Activated CD4-positive, alpha-beta T cell treated with anti-CD3 and anti-CD28 coated beads, Interleukin-2, amount 50 U/mL, for 48 hours (primary cell): ENCODE measurements around the gene KLK10.
A peak's percentile ranks its signal among the peaks of the same experiment; 100 is the strongest.

Experiments
- DNase-seq, 2 experiments: peaks; one replicate each; pipeline ENCODE4 v3.0.0-alpha.2; 2020

Gene KLK10

DNA sequence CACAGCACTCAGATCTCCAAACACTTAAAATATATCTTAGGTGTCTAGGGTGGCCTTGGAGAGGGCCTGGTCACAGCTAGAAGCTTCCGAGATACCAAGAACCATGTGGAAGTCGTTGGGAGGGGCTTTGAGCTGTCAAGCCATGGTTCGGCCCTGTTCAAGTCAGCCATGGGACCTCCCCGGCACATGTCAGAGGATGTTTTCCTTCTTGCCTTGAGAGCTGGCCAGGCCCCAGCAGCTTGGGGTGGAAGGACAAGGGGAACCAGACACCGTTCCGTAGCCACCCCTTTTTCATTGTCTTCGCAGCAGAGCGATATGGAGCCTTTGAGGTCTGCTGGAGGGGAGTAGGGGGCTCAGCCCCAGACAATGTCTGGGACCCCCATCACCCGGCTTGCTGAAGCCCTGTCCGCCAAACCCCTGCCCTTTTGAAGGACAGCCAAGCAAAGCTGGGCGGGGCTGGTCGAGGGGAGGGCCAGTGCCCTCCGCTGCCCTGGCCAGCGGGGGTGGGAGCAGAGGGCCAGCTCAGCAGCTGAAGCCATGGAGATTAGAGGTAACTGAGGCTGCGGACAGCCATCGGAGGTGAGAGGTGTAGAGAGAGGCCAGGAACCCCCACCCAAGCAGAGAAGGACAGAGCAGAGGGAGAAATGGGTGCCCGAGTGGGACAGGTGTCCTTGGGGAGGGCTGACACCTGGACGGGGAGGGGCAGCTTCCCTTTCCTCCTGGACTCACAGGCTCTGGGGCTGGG lies 6.5 kb upstream of the KLK10 start:
- DNase-seq, result no peak

DNA sequence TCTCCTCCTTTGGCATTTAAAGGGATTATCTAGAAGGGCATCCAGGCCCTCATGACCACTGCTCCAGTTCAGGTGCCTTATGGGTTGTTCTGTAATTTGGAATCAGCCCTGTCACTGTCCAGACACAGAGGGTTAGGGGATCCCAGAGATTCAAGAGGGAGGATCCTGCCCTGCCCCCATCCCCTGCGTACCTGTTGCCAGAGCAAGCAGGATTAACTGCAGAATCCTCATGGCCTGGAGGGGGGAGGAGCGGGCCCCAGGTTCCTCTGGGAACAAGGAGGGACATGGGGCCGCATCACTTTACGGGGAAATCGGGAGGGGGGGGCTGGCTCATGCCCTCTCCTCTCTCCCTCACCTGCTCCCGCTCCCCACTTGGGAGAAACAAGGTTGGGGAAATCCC lies 5.9 kb upstream of the KLK10 start:
- DNase-seq, result no peak

GRCh38 chr19:51024924-51025323 lies 5.4 kb upstream of the KLK10 start:
- no peak for DNase-seq

DNA sequence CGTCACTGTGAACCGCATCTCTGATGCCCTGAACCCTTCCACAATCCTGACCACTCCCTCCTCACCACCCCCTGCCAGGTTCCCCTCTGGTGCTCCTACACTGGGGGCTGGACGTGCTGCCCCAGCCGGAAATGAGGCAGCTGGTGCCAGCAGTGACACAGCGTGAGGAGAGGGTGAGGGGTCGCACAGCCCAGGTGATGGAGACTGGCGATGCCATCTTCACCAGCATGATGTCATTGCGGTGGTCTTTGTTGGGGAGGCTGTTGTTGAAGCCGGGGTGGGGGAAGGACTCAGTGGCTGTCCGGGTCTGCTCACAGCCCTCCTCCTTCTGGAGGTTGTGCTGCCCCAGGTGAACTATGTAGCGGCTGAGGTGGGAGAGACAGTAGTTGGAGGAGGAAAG lies 4.4 kb upstream of the KLK10 start:
- no peak for DNase-seq

DNA sequence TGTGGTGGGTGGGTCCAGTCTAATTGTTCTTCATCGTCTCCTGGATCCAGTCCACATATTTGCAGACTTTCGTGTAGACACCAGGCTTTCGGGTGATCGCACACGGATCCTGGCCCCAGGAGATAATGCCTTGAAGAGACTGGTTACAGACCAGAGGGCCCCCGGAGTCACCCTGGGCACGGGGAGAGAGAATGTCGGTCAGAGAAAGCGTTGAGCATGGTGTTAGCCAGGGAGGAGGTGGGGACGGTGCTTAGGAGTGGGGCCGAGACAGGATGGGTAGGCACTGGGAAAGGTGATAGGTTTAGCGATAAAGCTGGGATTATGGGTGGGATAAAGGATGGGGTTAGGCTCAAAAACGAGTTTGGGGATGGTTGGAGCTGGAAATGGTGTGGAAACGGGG lies 3.0 kb upstream of the KLK10 start:
- DNase-seq, result no peak

DNA sequence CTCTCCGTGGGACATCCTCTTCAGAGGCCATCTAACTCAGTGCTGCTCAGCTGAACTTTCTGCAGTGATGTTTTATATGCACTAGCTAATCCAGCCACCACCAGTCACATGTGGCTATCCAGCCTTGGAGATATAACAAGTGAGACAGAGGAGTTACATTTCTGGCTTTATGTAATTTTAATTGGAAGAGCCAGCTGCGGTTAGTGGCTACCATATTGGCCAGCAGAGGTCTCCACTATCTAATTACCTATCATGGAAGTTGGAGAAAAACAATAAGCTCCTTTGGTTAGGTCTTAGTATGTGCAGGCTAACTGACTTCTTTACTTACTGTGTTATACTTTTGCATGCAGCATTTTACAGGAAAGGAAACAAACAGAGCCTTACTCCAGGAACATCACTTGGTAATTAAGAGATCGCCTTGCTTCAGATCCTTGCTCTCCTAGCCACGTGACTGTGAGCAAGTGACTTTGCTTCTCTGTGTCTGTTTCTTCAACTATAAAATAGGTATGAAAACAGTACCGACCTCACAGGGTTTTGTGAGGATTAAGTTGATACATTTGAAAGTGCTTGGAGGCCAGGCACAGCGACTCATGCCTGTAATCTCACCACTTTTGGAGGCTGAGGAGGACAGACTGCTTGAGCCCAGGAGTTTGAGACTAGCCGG lies 1.6 kb upstream of the KLK10 start:
- peak in 1 of 2 experiments; percentile 10 for DNase-seq

DNA sequence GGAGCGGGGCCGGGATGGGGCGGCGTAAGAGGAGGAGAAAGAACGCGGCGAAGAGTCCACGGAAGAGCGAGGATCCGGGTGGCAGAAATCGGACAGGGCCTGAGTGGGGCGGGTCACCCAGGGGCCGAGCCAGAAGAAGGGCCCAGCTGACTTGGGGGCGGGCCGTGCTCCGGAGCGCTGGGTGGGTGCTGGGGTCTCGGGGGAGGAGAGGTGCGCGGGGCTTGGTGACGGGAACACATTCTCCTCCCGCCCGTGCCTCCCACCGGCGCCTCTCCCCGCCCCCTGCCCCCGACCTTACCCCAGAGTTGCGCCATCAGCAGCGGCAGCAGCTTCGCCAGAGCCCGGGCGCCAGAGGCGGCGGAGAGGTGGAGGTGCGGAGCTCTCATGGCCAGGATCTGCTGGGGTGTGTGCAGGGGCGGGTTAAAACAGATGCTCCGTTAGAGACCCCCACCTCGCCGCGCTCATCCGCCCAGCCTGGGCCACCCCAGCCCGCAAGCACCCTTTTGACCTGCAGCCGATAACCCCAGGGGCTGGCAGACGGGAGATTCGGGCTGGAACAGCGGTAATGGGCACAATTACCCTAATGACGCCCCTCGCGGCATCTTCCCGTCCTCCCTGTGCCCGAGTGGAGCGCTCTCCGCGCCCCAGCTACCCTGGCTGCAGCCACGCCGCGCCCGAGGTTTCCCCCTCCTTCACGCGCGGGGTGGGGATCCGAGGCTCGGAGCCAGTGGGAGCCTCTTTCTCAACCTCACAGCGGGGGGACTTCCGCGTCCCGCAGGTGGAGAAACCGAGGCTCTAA lies 565 bp downstream of the KLK10 start:
- DNase-seq, result no peak

- DNase-seq, result peak; percentile 69 to 73
These were observed 2.5 kb downstream of the KLK10 start for GRCh38 chr19:51016798-51017683.

GRCh38 chr19:51015691-51016267 lies 3.7 kb downstream of the KLK10 start:
- no peak for DNase-seq

DNA sequence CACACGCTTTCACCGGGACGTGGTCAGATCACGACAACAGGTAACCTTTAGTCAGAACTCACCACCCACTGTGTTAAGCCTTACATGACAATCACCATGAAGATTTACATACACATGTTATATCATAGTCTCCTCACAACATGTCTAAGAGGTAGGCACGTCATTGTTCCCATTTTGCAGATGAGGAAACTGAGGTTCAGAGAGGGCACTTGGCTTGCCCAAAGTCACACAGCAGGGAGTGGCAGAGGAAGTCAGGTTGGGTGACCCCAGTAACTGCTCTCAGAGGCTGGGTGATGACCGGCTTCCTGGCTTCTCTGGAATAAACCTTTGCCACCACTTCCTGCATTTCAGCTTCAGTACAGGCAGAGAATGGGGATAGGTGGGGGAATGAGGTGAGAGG lies 5.3 kb downstream of the KLK10 start:
- DNase-seq, result no peak

GRCh38 chr19:51012661-51013190 lies 6.8 kb downstream of the KLK10 start:
- DNase-seq, result no peak

- DNase-seq, result no peak
These were observed 9.3 kb downstream of the KLK10 start for GRCh38 chr19:51010066-51010795.

GRCh38 chr19:51009061-51009891 lies 10.2 kb downstream of the KLK10 start:
- no peak for DNase-seq

GRCh38 chr19:51007488-51007887 lies 12.0 kb downstream of the KLK10 start:
- DNase-seq, result no peak

- DNase-seq, result no peak
These were observed 13.1 kb downstream of the KLK10 start for GRCh38 chr19:51006406-51006805.

- DNase-seq, result no peak
These were observed 14.3 kb downstream of the KLK10 start for GRCh38 chr19:51005248-51005647.

- DNase-seq, result no peak
These were observed 16.2 kb downstream of the KLK10 start for GRCh38 chr19:51003316-51003715.

DNA sequence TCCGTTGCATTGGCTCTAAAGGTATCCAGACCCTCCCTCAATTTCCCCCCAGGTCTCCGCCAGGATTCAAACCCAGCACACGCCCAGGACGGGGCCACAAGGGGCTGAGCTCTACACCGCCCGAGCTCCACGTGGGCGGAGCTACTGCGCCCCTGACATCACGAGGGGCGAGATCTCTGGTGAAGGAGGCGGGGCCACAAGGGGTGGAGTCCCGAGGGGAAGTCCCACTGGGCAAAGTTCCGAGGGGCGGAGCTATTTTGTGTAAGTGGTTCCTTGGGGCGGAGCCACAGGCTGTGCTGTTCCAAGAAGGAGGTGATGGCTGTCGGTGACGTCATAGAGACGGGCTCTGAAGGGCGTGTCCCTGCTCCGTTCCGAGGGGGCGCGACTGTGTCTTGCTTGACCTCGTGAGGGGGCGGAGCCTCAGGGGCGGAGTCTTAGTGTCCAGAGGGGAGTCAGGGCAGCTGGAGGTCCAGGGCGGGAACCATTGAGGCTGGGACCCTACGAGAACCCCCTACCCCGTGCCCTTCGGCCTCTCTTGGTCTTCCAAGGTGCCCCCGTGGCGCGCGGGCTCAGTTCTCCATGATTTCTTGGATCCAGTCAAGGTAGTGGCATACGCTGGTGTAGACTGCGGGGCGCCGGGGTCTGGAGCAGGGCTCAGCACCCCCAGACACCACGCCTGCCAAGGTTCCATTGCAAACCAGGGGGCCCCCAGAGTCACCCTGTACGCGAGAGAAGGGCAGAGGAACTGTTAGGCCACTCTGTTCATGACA lies 16.8 kb downstream of the KLK10 start:
- DNase-seq, result peak in 1 of 2 experiments; percentile 25

DNA sequence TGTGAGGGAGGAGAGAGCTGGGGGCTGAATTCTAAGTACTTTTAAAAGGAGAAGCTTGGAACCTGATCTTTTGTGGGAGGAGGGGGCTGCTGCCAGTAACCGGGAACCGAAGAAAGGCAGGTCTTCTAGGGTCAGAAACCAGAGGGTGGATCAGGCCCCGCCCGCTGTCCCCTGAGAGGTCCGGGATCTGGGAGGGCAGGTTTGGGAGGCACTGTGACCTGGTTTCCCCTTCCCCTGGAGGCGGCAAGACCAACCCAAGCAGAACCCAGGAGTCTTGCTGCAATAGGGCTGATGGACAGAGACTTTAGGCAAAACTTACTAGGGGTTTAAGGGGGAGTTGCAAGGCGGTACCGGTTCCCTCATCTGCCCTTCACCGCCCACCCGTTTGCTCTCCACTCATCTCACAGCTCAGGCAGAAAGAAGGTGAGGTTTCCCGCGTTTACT lies 17.4 kb downstream of the KLK10 start:
- no peak for DNase-seq

GRCh38 chr19:51001515-51001914 lies 18.0 kb downstream of the KLK10 start, which contains the start of gene KLK8:
Gene KLK8 (minus strand): TSS chr19:51001604. CDS start chr19:51001167, 437 bp downstream.
- no peak for DNase-seq
